ENCODE measurements around the gene EPSTI1. TPM values are rescaled to one million over a fixed set of nuclear protein-coding genes. Genes with fewer than 3 reads are reported as not detected.

The EPSTI1 gene
- total RNA-seq, 1 donor from 2014 or later, result 5.6 TPM

DNA sequence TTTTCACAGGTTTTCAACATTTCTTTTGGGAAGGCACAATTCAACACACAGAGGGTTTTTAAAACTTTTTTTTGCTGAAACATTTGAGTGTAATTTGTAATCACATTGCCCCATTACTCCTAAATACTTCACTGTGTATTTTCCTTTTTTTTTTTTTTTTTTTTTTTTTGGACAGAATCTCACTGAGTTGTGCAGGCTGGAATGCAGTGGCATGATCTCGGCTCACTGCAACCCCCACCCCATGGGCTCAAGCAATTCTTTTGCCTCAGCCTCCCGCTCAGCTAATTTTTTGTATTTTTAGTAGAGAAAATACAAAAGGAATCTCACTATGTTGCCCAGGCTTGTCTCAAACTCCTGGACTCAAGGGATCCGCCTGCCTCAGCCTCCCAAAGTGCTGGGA is 16.6 kb upstream of the EPSTI1 start:
- DNase-seq (ENCODE audit: low read depth), result no peak
- no peaks in the 10 kb centered on the region for H3K27me3 ChIP-seq (ENCODE audit: control insufficient read depth, insufficient read depth, low read length)
- TF ChIP-seq, protein P1, sequence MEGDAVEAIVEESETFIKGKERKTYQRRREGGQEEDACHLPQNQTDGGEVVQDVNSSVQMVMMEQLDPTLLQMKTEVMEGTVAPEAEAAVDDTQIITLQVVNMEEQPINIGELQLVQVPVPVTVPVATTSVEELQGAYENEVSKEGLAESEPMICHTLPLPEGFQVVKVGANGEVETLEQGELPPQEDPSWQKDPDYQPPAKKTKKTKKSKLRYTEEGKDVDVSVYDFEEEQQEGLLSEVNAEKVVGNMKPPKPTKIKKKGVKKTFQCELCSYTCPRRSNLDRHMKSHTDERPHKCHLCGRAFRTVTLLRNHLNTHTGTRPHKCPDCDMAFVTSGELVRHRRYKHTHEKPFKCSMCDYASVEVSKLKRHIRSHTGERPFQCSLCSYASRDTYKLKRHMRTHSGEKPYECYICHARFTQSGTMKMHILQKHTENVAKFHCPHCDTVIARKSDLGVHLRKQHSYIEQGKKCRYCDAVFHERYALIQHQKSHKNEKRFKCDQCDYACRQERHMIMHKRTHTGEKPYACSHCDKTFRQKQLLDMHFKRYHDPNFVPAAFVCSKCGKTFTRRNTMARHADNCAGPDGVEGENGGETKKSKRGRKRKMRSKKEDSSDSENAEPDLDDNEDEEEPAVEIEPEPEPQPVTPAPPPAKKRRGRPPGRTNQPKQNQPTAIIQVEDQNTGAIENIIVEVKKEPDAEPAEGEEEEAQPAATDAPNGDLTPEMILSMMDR (IDR thresholded peaks at IDR 0.05; ENCODE audit: insufficient read depth, low read length, poor library complexity, severe bottlenecking), result no peak
- no peaks in the 10 kb centered on the region for H3K36me3 ChIP-seq (ENCODE audit: control insufficient read depth, insufficient read depth, low read length)
- no peak overlapping the region for H3K4me3 ChIP-seq (ENCODE audit: low read depth, low read length)

- Histone ChIP-seq H3K27me3 (ENCODE audit: control insufficient read depth, insufficient read depth, low read length) (no peaks in the 10 kb centered on the region), H3K36me3 (ENCODE audit: control insufficient read depth, insufficient read depth, low read length) (no peaks in the 10 kb centered on the region), H3K4me3 (ENCODE audit: low read depth, low read length) (no peak overlapping the region)
- TF ChIP-seq, protein P1 (IDR thresholded peaks at IDR 0.05; ENCODE audit: insufficient read depth, low read length, poor library complexity, severe bottlenecking), result no peak
- no peak for DNase-seq (ENCODE audit: low read depth)
These were observed 15.0 kb upstream of the EPSTI1 start for GRCh38 chr13:43006893-43007631.

- TF ChIP-seq, protein P1 (IDR thresholded peaks at IDR 0.05; ENCODE audit: insufficient read depth, low read length, poor library complexity, severe bottlenecking), result no peak
These were observed 13.6 kb upstream of the EPSTI1 start for GRCh38 chr13:43005460-43006236.

GRCh38 chr13:43003729-43004128 is 11.7 kb upstream of the EPSTI1 start:
- TF ChIP-seq, protein P1 (IDR thresholded peaks at IDR 0.05; ENCODE audit: insufficient read depth, low read length, poor library complexity, severe bottlenecking), result no peak
- Histone ChIP-seq H3K36me3 (ENCODE audit: control insufficient read depth, insufficient read depth, low read length) (no peaks in the 10 kb centered on the region), H3K27me3 (ENCODE audit: control insufficient read depth, insufficient read depth, low read length) (no peaks in the 10 kb centered on the region), H3K4me3 (ENCODE audit: low read depth, low read length) (no peak overlapping the region)
- no peak for DNase-seq (ENCODE audit: low read depth)

More at GRCh38 chr13:43005460-43006236, 13.6 kb upstream of the EPSTI1 start:
- Histone ChIP-seq H3K36me3 (ENCODE audit: control insufficient read depth, insufficient read depth, low read length) (no peaks in the 10 kb centered on the region), H3K4me3 (ENCODE audit: low read depth, low read length) (no peak overlapping the region), H3K27me3 (ENCODE audit: control insufficient read depth, insufficient read depth, low read length) (no peaks in the 10 kb centered on the region)
- no peak for DNase-seq (ENCODE audit: low read depth)

GRCh38 chr13:43003010-43003409 is 11.0 kb upstream of the EPSTI1 start:
- TF ChIP-seq, protein P1 (IDR thresholded peaks at IDR 0.05; ENCODE audit: insufficient read depth, low read length, poor library complexity, severe bottlenecking), result no peak
- H3K27me3 ChIP-seq (ENCODE audit: control insufficient read depth, insufficient read depth, low read length), result no peaks in the 10 kb centered on the region

More at GRCh38 chr13:43003010-43003409, 11.0 kb upstream of the EPSTI1 start:
- Histone ChIP-seq H3K4me3 (ENCODE audit: low read depth, low read length) (no peak overlapping the region), H3K36me3 (ENCODE audit: control insufficient read depth, insufficient read depth, low read length) (no peaks in the 10 kb centered on the region)
- DNase-seq (ENCODE audit: low read depth), result no peak

Data from kidney epithelial cell (primary cell).